IPS-15b (cell line): ENCODE data around the gene CPD.
"Not testable (repeated sequence)": the region's sequence is repeated elsewhere in the genome, so short reads cannot be mapped to it uniquely, and the experiment has no call there.

Experiments
- H3K27me3 ChIP-seq: one replicate; pipeline ENCODE4 v1.6.1; 2013; ENCODE audit warnings: low read length; ENCODE audit not compliant: control insufficient read depth, insufficient read depth
- H3K36me3 ChIP-seq: one replicate; pipeline ENCODE4 v1.6.1; 2013; ENCODE audit warnings: low read length; ENCODE audit not compliant: control insufficient read depth, insufficient read depth
- H3K4me1 ChIP-seq: one replicate; pipeline ENCODE4 v1.6.1; 2013; ENCODE audit warnings: mild to moderate bottlenecking, low read length; ENCODE audit not compliant: control insufficient read depth, insufficient read depth
- H3K4me3 ChIP-seq: one replicate; pipeline ENCODE4 v1.5.1; 2013; ENCODE audit warnings: low read depth, low read length
- H3K9ac ChIP-seq: one replicate; pipeline ENCODE4 v1.6.1; 2013; ENCODE audit warnings: low read depth, mild to moderate bottlenecking, low read length
- H3K9me3 ChIP-seq: one replicate; pipeline ENCODE4 v1.6.1; 2013; ENCODE audit warnings: mild to moderate bottlenecking, low read length; ENCODE audit not compliant: control insufficient read depth, insufficient read depth

CPD gene

GRCh38 chr17:30344283-30345088 is 34.2 kb upstream of the CPD start:
- Histone ChIP-seq H3K9me3 (no peaks in the 10 kb centered on the region), H3K4me3 (no peak overlapping the region), H3K9ac (no peak overlapping the region), H3K4me1 (peaks cover 4% of the 10 kb centered on the region), H3K27me3 (no peaks in the 10 kb centered on the region), H3K36me3 (no peaks in the 10 kb centered on the region)

DNA sequence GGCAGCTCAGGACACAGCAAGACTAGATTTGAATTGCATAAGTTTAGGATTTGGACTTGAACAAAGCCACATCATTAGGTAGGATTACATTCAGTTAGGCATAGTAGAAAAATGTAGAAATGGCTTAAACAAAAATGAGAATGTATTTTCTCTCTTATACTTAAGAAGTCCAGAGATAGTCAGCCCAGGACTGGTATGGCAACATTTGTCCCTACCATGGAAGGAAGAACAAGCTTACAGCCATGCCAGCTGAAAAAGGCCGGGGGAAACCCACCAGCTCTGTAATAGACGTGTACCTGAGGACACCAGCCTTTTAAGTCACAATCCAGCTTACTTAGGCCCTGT is 33.7 kb upstream of the CPD start:
- Histone ChIP-seq H3K9ac (no peak overlapping the region), H3K4me1 (peaks cover 4% of the 10 kb centered on the region), H3K9me3 (no peaks in the 10 kb centered on the region), H3K36me3 (no peaks in the 10 kb centered on the region), H3K4me3 (no peak overlapping the region), H3K27me3 (no peaks in the 10 kb centered on the region)

GRCh38 chr17:30345527-30346075 is 33.1 kb upstream of the CPD start:
- Histone ChIP-seq H3K9ac (no peak overlapping the region), H3K4me1 (no peaks in the 10 kb centered on the region), H3K4me3 (no peak overlapping the region), H3K27me3 (no peaks in the 10 kb centered on the region), H3K9me3 (no peaks in the 10 kb centered on the region), H3K36me3 (no peaks in the 10 kb centered on the region)

DNA sequence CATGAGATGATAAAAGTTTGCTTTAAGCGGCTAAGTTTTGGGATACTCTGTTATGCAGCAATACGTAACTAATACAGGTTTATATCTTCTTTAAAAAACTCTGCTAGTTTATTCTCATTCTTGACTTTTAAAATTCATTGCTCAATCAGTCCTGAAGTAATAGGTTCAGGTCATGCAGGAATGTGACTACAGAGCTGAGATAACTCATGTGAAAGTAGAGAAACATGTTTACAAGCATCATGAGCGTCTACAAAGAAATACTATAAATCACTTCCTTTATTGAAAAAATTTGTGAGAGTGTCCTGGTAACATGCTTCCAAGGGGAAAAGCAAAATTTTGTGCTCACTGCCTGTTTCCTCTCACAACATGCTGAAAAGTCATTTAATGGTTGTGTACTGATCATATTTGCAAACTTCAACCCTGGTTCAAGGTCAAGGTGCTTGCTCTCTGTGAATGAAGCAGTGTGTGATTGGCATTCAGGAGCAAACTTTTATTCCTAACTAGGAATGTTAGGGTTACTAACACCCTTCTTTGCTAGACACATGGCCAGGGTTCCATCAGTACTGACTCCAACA is 32.4 kb upstream of the CPD start:
- no peaks in the 10 kb centered on the region for H3K9me3 ChIP-seq
- H3K9ac ChIP-seq, result no peak overlapping the region
- H3K4me1 ChIP-seq, result no peaks in the 10 kb centered on the region
- H3K4me3 ChIP-seq, result no peak overlapping the region
- no peaks in the 10 kb centered on the region for H3K27me3 ChIP-seq
- H3K36me3 ChIP-seq, result no peaks in the 10 kb centered on the region

- Histone ChIP-seq H3K9ac (no peak overlapping the region), H3K9me3 (no peaks in the 10 kb centered on the region), H3K4me1 (no peaks in the 10 kb centered on the region), H3K4me3 (no peak overlapping the region), H3K36me3 (no peaks in the 10 kb centered on the region), H3K27me3 (no peaks in the 10 kb centered on the region)
These were observed 31.2 kb upstream of the CPD start for GRCh38 chr17:30347488-30347887.

GRCh38 chr17:30349252-30349651 is 29.5 kb upstream of the CPD start:
- H3K4me3 ChIP-seq, result no peak overlapping the region
- no peak overlapping the region for H3K9ac ChIP-seq
- no peaks in the 10 kb centered on the region for H3K27me3 ChIP-seq
- H3K4me1 ChIP-seq, result no peaks in the 10 kb centered on the region
- H3K9me3 ChIP-seq, result no peaks in the 10 kb centered on the region
- H3K36me3 ChIP-seq, result no peaks in the 10 kb centered on the region

DNA sequence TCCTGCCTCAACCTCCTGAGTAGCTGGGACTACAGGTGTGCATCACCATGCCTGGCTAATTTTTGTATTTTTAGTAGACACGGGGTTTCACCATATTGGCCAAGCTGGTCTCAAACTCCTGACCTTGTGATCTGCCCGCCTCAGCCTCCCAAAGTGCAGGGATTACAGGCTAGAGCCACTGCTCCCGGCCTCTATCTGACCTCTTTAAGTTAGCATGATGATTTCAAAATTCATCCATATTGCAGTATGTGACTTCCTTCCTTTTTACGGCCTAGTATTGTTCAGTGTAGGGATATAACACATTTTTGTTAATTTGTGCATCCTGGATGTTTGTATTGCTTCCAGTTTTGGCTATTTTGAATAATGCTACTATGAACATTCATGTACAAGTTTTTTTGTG is 27.5 kb upstream of the CPD start:
- not testable (repeated sequence) for H3K36me3 ChIP-seq, H3K9ac ChIP-seq, H3K27me3 ChIP-seq, H3K4me3 ChIP-seq, H3K4me1 ChIP-seq, H3K9me3 ChIP-seq

DNA sequence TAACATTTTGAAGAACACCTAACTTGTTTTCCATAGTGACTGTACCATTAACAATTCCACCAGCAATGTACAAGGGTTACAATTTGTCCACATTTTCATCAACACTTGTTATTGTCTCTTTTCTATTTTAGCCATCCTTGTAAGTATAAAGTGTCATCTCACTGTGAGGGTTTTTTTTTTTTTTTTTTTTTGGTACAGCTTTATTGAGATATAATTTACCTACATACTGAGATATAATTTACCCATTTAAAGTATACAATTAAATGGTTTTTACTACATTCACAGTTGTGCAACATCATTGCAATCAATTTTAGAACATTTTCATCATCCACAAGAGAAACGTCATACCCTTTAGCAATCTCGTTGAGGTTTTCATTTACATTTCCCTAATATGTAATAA is 27.0 kb upstream of the CPD start:
- no peaks in the 10 kb centered on the region for H3K9me3 ChIP-seq
- no peak overlapping the region for H3K4me3 ChIP-seq
- no peaks in the 10 kb centered on the region for H3K27me3 ChIP-seq

GRCh38 chr17:30352240-30352814 is 26.4 kb upstream of the CPD start:
- H3K9ac ChIP-seq, result no peak overlapping the region
- H3K4me1 ChIP-seq, result peaks cover 3% of the 10 kb centered on the region
- H3K36me3 ChIP-seq, result no peaks in the 10 kb centered on the region
- no peaks in the 10 kb centered on the region for H3K27me3 ChIP-seq
- no peak overlapping the region for H3K4me3 ChIP-seq
- no peaks in the 10 kb centered on the region for H3K9me3 ChIP-seq

More for the DNA sequence above, 27.0 kb upstream of the CPD start:
- Histone ChIP-seq H3K4me1 (peaks cover 3% of the 10 kb centered on the region), H3K9ac (no peak overlapping the region), H3K36me3 (no peaks in the 10 kb centered on the region)

DNA sequence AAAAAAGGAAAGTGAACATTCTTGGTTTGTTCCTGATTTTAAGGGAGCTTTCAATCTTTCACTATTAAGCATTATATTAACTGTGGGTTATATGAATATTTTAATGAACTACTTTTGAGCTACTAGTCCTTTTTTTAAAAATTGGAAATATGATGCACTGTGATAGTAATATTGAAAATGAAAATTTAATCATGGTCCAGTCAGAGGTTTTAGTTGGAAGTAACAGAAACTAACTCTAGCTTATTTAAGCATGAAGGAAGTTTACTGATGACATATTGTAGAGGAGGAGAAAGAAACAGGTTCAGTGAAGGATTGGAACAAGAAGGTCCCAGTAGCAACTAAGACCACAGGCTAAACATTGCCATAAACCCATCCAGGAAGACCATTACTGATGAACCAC is 24.0 kb upstream of the CPD start:
- Histone ChIP-seq H3K9me3 (no peaks in the 10 kb centered on the region), H3K9ac (no peak overlapping the region), H3K4me3 (no peak overlapping the region), H3K27me3 (no peaks in the 10 kb centered on the region), H3K4me1 (peaks cover 3% of the 10 kb centered on the region), H3K36me3 (no peaks in the 10 kb centered on the region)

GRCh38 chr17:30357476-30357875 is 21.3 kb upstream of the CPD start:
- H3K4me3 ChIP-seq, result no peak overlapping the region
- H3K36me3 ChIP-seq, result no peaks in the 10 kb centered on the region
- peaks cover 3% of the 10 kb centered on the region for H3K4me1 ChIP-seq
- no peaks in the 10 kb centered on the region for H3K27me3 ChIP-seq
- H3K9ac ChIP-seq, result no peak overlapping the region
- H3K9me3 ChIP-seq, result no peaks in the 10 kb centered on the region
